GM19025 (cell line): Measurements from ENCODE around the gene PKHD1.
A peak's percentile ranks its signal among the peaks of the same experiment; 100 is the strongest.

Source experiments
- ATAC-seq: cut with Tn5 transposase; IDR thresholded peaks from one replicate; pipeline ENCODE4 v1.9.1; 2021; ENCODE audit warnings: mild to moderate bottlenecking, low read depth, moderate library complexity; ENCODE audit not compliant: unreplicated experiment

PKHD1 gene

GRCh38 chr6:52109171-52109571 is 21.8 kb upstream of the PKHD1 start:
- ATAC-seq, result no peak

GRCh38 chr6:52108128-52108527 is 20.7 kb upstream of the PKHD1 start:
- ATAC-seq, result no peak

GRCh38 chr6:52106994-52107393 is 19.6 kb upstream of the PKHD1 start:
- no peak for ATAC-seq

GRCh38 chr6:52104979-52105378 is 17.6 kb upstream of the PKHD1 start:
- no peak for ATAC-seq

- ATAC-seq, result no peak
Observed at GRCh38 chr6:52103623-52104022, 16.2 kb upstream of the PKHD1 start.

GRCh38 chr6:52102405-52102804 is 15.0 kb upstream of the PKHD1 start:
- ATAC-seq, result no peak

- no peak for ATAC-seq
Observed at GRCh38 chr6:52098721-52099120, 11.3 kb upstream of the PKHD1 start.

- no peak for ATAC-seq
Observed at GRCh38 chr6:52089758-52090348, 2.4 kb upstream of the PKHD1 start.

- ATAC-seq, result no peak
Observed at GRCh38 chr6:52086741-52087140, 672 bp downstream of the PKHD1 start.

- ATAC-seq, result no peak
Observed at GRCh38 chr6:52081237-52081636, 6.2 kb downstream of the PKHD1 start.

GRCh38 chr6:52077961-52078625 is 9.3 kb downstream of the PKHD1 start:
- ATAC-seq, result no peak

- no peak for ATAC-seq
Observed at GRCh38 chr6:52077180-52077884, 10.1 kb downstream of the PKHD1 start.

GRCh38 chr6:52076791-52077179 is 10.6 kb downstream of the PKHD1 start:
- no peak for ATAC-seq

GRCh38 chr6:52074716-52075115 is 12.7 kb downstream of the PKHD1 start:
- ATAC-seq, result no peak

- no peak for ATAC-seq
Observed at GRCh38 chr6:52074155-52074554, 13.3 kb downstream of the PKHD1 start.

- no peak for ATAC-seq
Observed at GRCh38 chr6:52065621-52066020, 21.8 kb downstream of the PKHD1 start.

GRCh38 chr6:52063584-52064344 is 23.6 kb downstream of the PKHD1 start:
- ATAC-seq, result peak; percentile 94

GRCh38 chr6:52061481-52061880 is 25.9 kb downstream of the PKHD1 start:
- no peak for ATAC-seq

- ATAC-seq, result no peak
Observed at GRCh38 chr6:52059821-52060220, 27.6 kb downstream of the PKHD1 start.

GRCh38 chr6:52055451-52055850 is 32.0 kb downstream of the PKHD1 start:
- no peak for ATAC-seq

GRCh38 chr6:52053038-52053695 is 34.2 kb downstream of the PKHD1 start:
- no peak for ATAC-seq
